SK-N-SH treated with all-trans-retinoic acid at 6 μM for 48 hours (cell line): ENCODE measurements around the gene PTBP1.
A peak's percentile ranks its signal among the peaks of the same experiment; 100 is the strongest.

ENCODE experiments used
- ATAC-seq: fragments of 200-7000 bp; cut with Tn5 transposase; 3 replicates; pipeline ENCODE4 v1.9.1; 2020; ENCODE audit warnings: mild to moderate bottlenecking, moderate library complexity
- ARNTL ChIP-seq: fragments of 450-650 bp; formaldehyde crosslinking; IDR thresholded peaks from 2 replicates; pipeline ENCODE4 v1.5.0; 2020; ENCODE audit warnings: low read depth, mild to moderate bottlenecking, moderate library complexity, borderline replicate concordance
- BACH2 ChIP-seq: fragments of 250-450 bp; sonication (Bioruptor Pico); IDR thresholded peaks from 2 replicates; pipeline ENCODE4 v1.9.0; 2021; ENCODE audit warnings: mild to moderate bottlenecking, borderline replicate concordance
- CREB5 ChIP-seq: fragments of 250-450 bp; sonication (Bioruptor Pico); IDR thresholded peaks from 2 replicates; pipeline ENCODE4 v1.5.1; 2020; ENCODE audit warnings: low read depth, mild to moderate bottlenecking, moderate library complexity
- ESRRG ChIP-seq: fragments of 250-450 bp; sonication (Bioruptor Pico); IDR thresholded peaks from 2 replicates; pipeline ENCODE4 v1.6.1; 2021; ENCODE audit warnings: mild to moderate bottlenecking
- ISL1 ChIP-seq: fragments of 250-450 bp; sonication (Bioruptor Pico); IDR thresholded peaks from 2 replicates; pipeline ENCODE4 v2.1.2; 2022; ENCODE audit warnings: mild to moderate bottlenecking, moderate library complexity
- OSR1 ChIP-seq: fragments of 250-450 bp; sonication (Bioruptor Pico); IDR thresholded peaks from 2 replicates; pipeline ENCODE4 v1.8.0; 2022; ENCODE audit warnings: moderate library complexity, mild to moderate bottlenecking, inconsistent platforms
- POU6F1 ChIP-seq: fragments of 250-450 bp; sonication (Bioruptor Pico); IDR thresholded peaks from 2 replicates; pipeline ENCODE4 v1.8.0; 2021; ENCODE audit warnings: low read depth, mild to moderate bottlenecking, moderate library complexity, borderline replicate concordance
- PPARA ChIP-seq: fragments of 250-450 bp; sonication (Bioruptor Pico); IDR thresholded peaks from 2 replicates; pipeline ENCODE4 v1.5.0; 2020; ENCODE audit warnings: mild to moderate bottlenecking, borderline replicate concordance
- RARB ChIP-seq: fragments of 250-450 bp; sonication (Bioruptor Pico); IDR thresholded peaks from 2 replicates; pipeline ENCODE4 v1.8.0; 2021; ENCODE audit warnings: mild to moderate bottlenecking, moderate library complexity
- SNAI2 ChIP-seq: fragments of 250-450 bp; sonication (Bioruptor Pico); IDR thresholded peaks from 2 replicates; pipeline ENCODE4 v1.5.0; 2020; ENCODE audit warnings: mild to moderate bottlenecking, moderate library complexity
- TCF4 ChIP-seq: fragments of 250-450 bp; sonication (Bioruptor Pico); IDR thresholded peaks from 2 replicates; pipeline ENCODE4 v1.8.0; 2021; ENCODE audit warnings: mild to moderate bottlenecking, moderate library complexity, borderline replicate concordance
- TOX ChIP-seq: fragments of 250-450 bp; sonication (Bioruptor Pico); IDR thresholded peaks from 2 replicates; pipeline ENCODE4 v1.8.0; 2021; ENCODE audit warnings: mild to moderate bottlenecking, moderate library complexity, borderline replicate concordance
- ZC3H10 ChIP-seq: fragments of 250-450 bp; sonication (Bioruptor Pico); IDR thresholded peaks from 2 replicates; pipeline ENCODE4 v1.5.1; 2021; ENCODE audit warnings: mild to moderate bottlenecking, moderate library complexity
- ZFP3 ChIP-seq: fragments of 250-450 bp; sonication (Bioruptor Pico); IDR thresholded peaks from 2 replicates; pipeline ENCODE4 v1.5.0; 2020; ENCODE audit warnings: mild to moderate bottlenecking, moderate library complexity
- ZFP30 ChIP-seq: fragments of 450-650 bp; formaldehyde crosslinking; IDR thresholded peaks from 2 replicates; pipeline ENCODE4 v1.5.0; 2022; ENCODE audit warnings: mild to moderate bottlenecking, moderate library complexity
- ZNF565 ChIP-seq: fragments of 450-650 bp; formaldehyde crosslinking; conservative IDR thresholded peaks from 2 replicates; pipeline ENCODE4 v1.5.0; 2020; ENCODE audit warnings: low read depth, mild to moderate bottlenecking, moderate library complexity
- ZNF70 ChIP-seq: fragments of 450-650 bp; formaldehyde crosslinking; IDR thresholded peaks from 2 replicates; pipeline ENCODE4 v1.5.0; 2020; ENCODE audit warnings: mild to moderate bottlenecking, moderate library complexity
- ZNF8 ChIP-seq: fragments of 450-650 bp; formaldehyde crosslinking; IDR thresholded peaks from 2 replicates; pipeline ENCODE4 v1.5.0; 2020; ENCODE audit warnings: mild to moderate bottlenecking, moderate library complexity
- TF ChIP-seq, protein P1 (sequence below): fragments of 250-450 bp; sonication (Bioruptor Pico); IDR thresholded peaks from 2 replicates; pipeline ENCODE4 v1.8.0; 2020; ENCODE audit warnings: mild to moderate bottlenecking, moderate library complexity, borderline replicate concordance
- TF ChIP-seq, protein P2 (sequence below): fragments of 250-450 bp; sonication (Bioruptor Pico); IDR thresholded peaks from 2 replicates; pipeline ENCODE4 v1.5.1; 2021; ENCODE audit warnings: mild to moderate bottlenecking, moderate library complexity

Gene PTBP1

GRCh38 chr19:752652-753517, 44.4 kb upstream of the PTBP1 start:
- no peak for TF ChIP-seq ZNF8
- no peak for TF ChIP-seq SNAI2
- TF ChIP-seq, protein P1, sequence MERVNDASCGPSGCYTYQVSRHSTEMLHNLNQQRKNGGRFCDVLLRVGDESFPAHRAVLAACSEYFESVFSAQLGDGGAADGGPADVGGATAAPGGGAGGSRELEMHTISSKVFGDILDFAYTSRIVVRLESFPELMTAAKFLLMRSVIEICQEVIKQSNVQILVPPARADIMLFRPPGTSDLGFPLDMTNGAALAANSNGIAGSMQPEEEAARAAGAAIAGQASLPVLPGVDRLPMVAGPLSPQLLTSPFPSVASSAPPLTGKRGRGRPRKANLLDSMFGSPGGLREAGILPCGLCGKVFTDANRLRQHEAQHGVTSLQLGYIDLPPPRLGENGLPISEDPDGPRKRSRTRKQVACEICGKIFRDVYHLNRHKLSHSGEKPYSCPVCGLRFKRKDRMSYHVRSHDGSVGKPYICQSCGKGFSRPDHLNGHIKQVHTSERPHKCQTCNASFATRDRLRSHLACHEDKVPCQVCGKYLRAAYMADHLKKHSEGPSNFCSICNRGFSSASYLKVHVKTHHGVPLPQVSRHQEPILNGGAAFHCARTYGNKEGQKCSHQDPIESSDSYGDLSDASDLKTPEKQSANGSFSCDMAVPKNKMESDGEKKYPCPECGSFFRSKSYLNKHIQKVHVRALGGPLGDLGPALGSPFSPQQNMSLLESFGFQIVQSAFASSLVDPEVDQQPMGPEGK (CRISPR knock-in tag): no peak
- TF ChIP-seq TCF4 (CRISPR knock-in tag): no peak
- no peak for TF ChIP-seq OSR1 (CRISPR knock-in tag)
- no peak for TF ChIP-seq ZFP3
- ATAC-seq: no peak

- no peak for ATAC-seq
- 0 out of 2 replicates have a peak, but pooled peaks have one; percentile 36 for TF ChIP-seq ZFP3
- no peak for TF ChIP-seq BACH2 (CRISPR knock-in tag)
Measured at GRCh38 chr19:754530-754929, 42.7 kb upstream of the PTBP1 start.

DNA sequence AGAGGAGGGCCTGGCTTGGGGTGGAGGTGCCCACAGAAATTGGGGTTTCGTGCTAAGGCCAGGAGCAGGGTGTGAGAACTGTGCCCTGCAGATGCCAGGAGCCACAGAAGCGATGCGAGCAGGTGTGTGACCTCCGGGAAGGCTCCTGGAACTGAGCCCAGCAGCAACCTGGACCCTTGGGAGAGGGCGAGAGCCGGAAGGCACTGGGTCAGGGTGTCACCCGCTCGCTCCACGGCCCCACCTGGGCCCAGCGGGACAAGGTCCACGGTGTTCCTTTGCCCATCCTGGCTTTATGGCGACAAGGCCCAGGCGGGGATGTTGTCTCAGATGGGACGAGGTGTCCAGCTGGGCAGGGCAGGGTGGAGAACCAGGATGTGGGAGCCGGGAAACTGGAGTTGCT, 42.2 kb upstream of the PTBP1 start:
- no peak for ATAC-seq
- TF ChIP-seq TCF4 (CRISPR knock-in tag): no peak
- no peak for TF ChIP-seq BACH2 (CRISPR knock-in tag)

DNA sequence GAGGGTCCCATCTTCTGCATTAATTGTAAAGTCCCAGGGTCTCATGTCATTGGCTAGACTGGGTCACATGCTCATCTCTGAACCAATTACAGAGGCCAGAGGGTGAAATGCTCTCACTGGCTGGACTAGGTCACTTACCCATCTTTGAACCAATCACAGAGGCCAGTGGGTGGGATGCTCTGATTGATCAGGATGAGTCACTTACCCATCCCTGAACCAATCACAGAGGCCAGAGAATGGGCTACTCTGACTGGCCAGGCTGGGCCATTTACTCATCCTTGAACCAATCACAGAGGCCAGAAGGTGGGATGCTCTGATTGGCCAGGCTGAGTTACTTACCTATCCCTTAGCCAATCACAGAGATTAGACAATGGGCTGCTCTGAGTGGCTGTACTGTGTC, 41.0 kb upstream of the PTBP1 start:
- no peak for TF ChIP-seq ARNTL (CRISPR knock-in tag)
- TF ChIP-seq RARB (CRISPR knock-in tag): no peak
- no peak for TF ChIP-seq TCF4 (CRISPR knock-in tag)
- no peak for TF ChIP-seq BACH2 (CRISPR knock-in tag)
- TF ChIP-seq ZNF8: no peak
- no peak for TF ChIP-seq OSR1 (CRISPR knock-in tag)
- TF ChIP-seq ZFP30 (CRISPR knock-in tag): no peak
- TF ChIP-seq SNAI2: no peak
- TF ChIP-seq, protein P2, sequence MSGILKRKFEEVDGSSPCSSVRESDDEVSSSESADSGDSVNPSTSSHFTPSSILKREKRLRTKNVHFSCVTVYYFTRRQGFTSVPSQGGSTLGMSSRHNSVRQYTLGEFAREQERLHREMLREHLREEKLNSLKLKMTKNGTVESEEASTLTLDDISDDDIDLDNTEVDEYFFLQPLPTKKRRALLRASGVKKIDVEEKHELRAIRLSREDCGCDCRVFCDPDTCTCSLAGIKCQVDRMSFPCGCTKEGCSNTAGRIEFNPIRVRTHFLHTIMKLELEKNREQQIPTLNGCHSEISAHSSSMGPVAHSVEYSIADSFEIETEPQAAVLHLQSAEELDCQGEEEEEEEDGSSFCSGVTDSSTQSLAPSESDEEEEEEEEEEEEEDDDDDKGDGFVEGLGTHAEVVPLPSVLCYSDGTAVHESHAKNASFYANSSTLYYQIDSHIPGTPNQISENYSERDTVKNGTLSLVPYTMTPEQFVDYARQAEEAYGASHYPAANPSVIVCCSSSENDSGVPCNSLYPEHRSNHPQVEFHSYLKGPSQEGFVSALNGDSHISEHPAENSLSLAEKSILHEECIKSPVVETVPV (CRISPR knock-in tag): no peak
- no peak for TF ChIP-seq ZNF565 (CRISPR knock-in tag)
- no peak for TF ChIP-seq ISL1 (CRISPR knock-in tag)
- TF ChIP-seq ESRRG (CRISPR knock-in tag): no peak
- TF ChIP-seq ZFP3: no peak
- TF ChIP-seq PPARA (CRISPR knock-in tag): no peak
- no peak for TF ChIP-seq CREB5 (CRISPR knock-in tag)
- no peak for TF ChIP-seq POU6F1 (CRISPR knock-in tag)
- no peak for TF ChIP-seq ZNF70 (CRISPR knock-in tag)
- TF ChIP-seq ZC3H10 (CRISPR knock-in tag): no peak
- TF ChIP-seq TOX: no peak

More for the DNA sequence above, 41.0 kb upstream of the PTBP1 start:
- ATAC-seq: peak; percentile 19
